SH-SY5Y (cell line): ENCODE data around the gene EIF5.

Source experiments
- GATA2 ChIP-seq: IDR thresholded peaks from 2 replicates; pipeline ENCODE4 v1.6.1; 2011; ENCODE audit warnings: mild to moderate bottlenecking, low read depth, low read length
- GATA3 ChIP-seq: IDR thresholded peaks from 2 replicates; pipeline ENCODE4 v1.6.1; 2011; ENCODE audit warnings: low read depth, mild to moderate bottlenecking, low read length, moderate library complexity

DNA sequence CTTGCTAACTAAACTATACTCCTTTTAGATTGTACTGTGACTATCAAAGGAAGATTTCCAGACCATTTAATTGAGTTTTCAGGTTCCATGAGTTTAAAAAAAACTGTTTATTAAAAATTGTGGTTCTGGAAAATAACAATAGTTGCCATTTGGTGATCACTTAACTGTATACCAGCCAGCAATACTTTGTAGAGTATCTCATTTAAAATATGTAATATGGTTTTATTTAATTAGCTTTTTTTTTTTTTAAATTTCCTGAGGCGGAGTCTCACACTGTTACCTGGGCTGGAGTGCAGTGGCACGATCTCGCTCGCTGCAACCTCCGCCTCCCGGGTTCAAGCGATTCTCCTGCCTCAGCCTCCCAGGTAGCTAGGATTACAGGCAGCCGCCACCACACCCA, 58.5 kb downstream of the EIF5 start:
- TF ChIP-seq GATA2 (no peak), GATA3 (no peak)
